ENCODE measurements around the gene SF3B3.
"Not testable (repeated sequence)": the region's sequence is repeated elsewhere in the genome, so short reads cannot be mapped to it uniquely, and the experiment has no call there.

The SF3B3 gene

GRCh38 chr16:70568601-70569237, 45.1 kb downstream of the SF3B3 start:
- no peak for DNase-seq (ENCODE audit: low spot score)

- DNase-seq (ENCODE audit: low spot score) = no peak
These were observed 46.1 kb downstream of the SF3B3 start for GRCh38 chr16:70569752-70570151.

GRCh38 chr16:70570967-70571570, 47.5 kb downstream of the SF3B3 start:
- DNase-seq (ENCODE audit: low spot score) = no peak

GRCh38 chr16:70571623-70572022, 48.0 kb downstream of the SF3B3 start:
- no peak for DNase-seq (ENCODE audit: low spot score)

GRCh38 chr16:70572050-70572925, 48.7 kb downstream of the SF3B3 start:
- no peak for DNase-seq (ENCODE audit: low spot score)

- DNase-seq (ENCODE audit: low spot score) = no peak
These were observed 49.3 kb downstream of the SF3B3 start for GRCh38 chr16:70572926-70573270.

- no peak for DNase-seq (ENCODE audit: low spot score)
These were observed 50.0 kb downstream of the SF3B3 start for GRCh38 chr16:70573451-70574121.

GRCh38 chr16:70574595-70575271, 51.1 kb downstream of the SF3B3 start:
- DNase-seq (ENCODE audit: low spot score) = no peak

GRCh38 chr16:70575376-70575775, 51.8 kb downstream of the SF3B3 start:
- no peak for DNase-seq (ENCODE audit: low spot score)

GRCh38 chr16:70576431-70577255, 53.0 kb downstream of the SF3B3 start:
- no peak for DNase-seq (ENCODE audit: low spot score)

GRCh38 chr16:70577256-70577698, 53.7 kb downstream of the SF3B3 start:
- no peak for DNase-seq (ENCODE audit: low spot score)

GRCh38 chr16:70578035-70578434, 54.4 kb downstream of the SF3B3 start:
- no peak for DNase-seq (ENCODE audit: low spot score)

- no peak for DNase-seq (ENCODE audit: low spot score)
These were observed 55.6 kb downstream of the SF3B3 start for GRCh38 chr16:70579248-70579647.

GRCh38 chr16:70579648-70580630, 56.3 kb downstream of the SF3B3 start:
- no peak for DNase-seq (ENCODE audit: low spot score)

GRCh38 chr16:70582280-70582978, 58.8 kb downstream of the SF3B3 start:
- no peak for DNase-seq (ENCODE audit: low spot score)

- DNase-seq (ENCODE audit: low spot score) = no peak
These were observed 63.1 kb downstream of the SF3B3 start for GRCh38 chr16:70586731-70587130.

- DNase-seq (ENCODE audit: low spot score) = no peak
These were observed 64.9 kb downstream of the SF3B3 start for GRCh38 chr16:70588565-70588964.

- DNase-seq (ENCODE audit: low spot score) = not testable (repeated sequence)
These were observed 65.8 kb downstream of the SF3B3 start for GRCh38 chr16:70589416-70589815.

- no peak for DNase-seq (ENCODE audit: low spot score)
These were observed 66.4 kb downstream of the SF3B3 start for GRCh38 chr16:70589998-70590471.

All from ecto neural progenitor cell (in vitro differentiated cells).